ENCODE data around the gene PLXNA4.

GRCh38 chr7:132527467-132528410 is 48.5 kb downstream of the PLXNA4 start:
- TF ChIP-seq CTCF (IDR thresholded peaks at IDR 0.05; ENCODE audit: low read depth, low read length, missing input control): no peak
- TF ChIP-seq ATF3 (IDR thresholded peaks at IDR 0.05): no peak
- no peak for TF ChIP-seq RAD21 (IDR thresholded peaks at IDR 0.05)
- TF ChIP-seq REST (IDR thresholded peaks at IDR 0.05): no peak
- peak; percentile 42 for TF ChIP-seq MAX (IDR thresholded peaks at IDR 0.05)
- TF ChIP-seq ZBTB33 (IDR thresholded peaks at IDR 0.05): no peak
- TF ChIP-seq EGR1 (IDR thresholded peaks at IDR 0.05; ENCODE audit: low read depth in 2 of 2): no peak
- TF ChIP-seq TAF1 (conservative IDR thresholded peaks at IDR 0.05): no peak
- TF ChIP-seq JUND (IDR thresholded peaks at IDR 0.05): no peak
- TF ChIP-seq HNF4G (IDR thresholded peaks at IDR 0.05): no peak
- no peak for TF ChIP-seq SP1 (IDR thresholded peaks at IDR 0.05)
- no peak for TF ChIP-seq YY1 (IDR thresholded peaks at IDR 0.05)
- no peak for TF ChIP-seq GABPA (IDR thresholded peaks at IDR 0.05 in 1 of 2, conservative IDR thresholded peaks at IDR 0.05 in 1 of 2)
- TF ChIP-seq HNF4A (conservative IDR thresholded peaks at IDR 0.05): peak; percentile 42 to 66
